ENCODE data around the gene SLC35G4.

SLC35G4 gene

GRCh38 chr18:11657554-11657953 is 48.2 kb downstream of the SLC35G4 start:
- Mint-ChIP-seq H3K27me3 (ENCODE audit: low read depth) (peaks cover 40% of the 10 kb centered on the region), H3K4me1 (no peaks in the 10 kb centered on the region), H3K4me3 (no peak overlapping the region), H3K27ac (no peak overlapping the region), H3K36me3 (ENCODE audit: low read depth) (no peaks in the 10 kb centered on the region), H3K9me3 (no peaks in the 10 kb centered on the region)
- no peak for TF ChIP-seq CTCF (IDR thresholded peaks at IDR 0.05; ENCODE audit: unreplicated experiment in 3 of 3)

- Mint-ChIP-seq H3K9me3 (no peaks in the 10 kb centered on the region), H3K36me3 (ENCODE audit: low read depth) (no peaks in the 10 kb centered on the region), H3K4me3 (no peak overlapping the region), H3K27me3 (ENCODE audit: low read depth) (peaks cover 40% of the 10 kb centered on the region), H3K27ac (no peak overlapping the region), H3K4me1 (no peaks in the 10 kb centered on the region)
- no peak for TF ChIP-seq CTCF (IDR thresholded peaks at IDR 0.05; ENCODE audit: unreplicated experiment in 3 of 3)
These were observed 48.6 kb downstream of the SLC35G4 start for GRCh38 chr18:11658019-11658418.

- H3K27ac Mint-ChIP-seq, result no peak overlapping the region
These were observed 49.6 kb downstream of the SLC35G4 start for GRCh38 chr18:11658989-11659388.

More at GRCh38 chr18:11658989-11659388, 49.6 kb downstream of the SLC35G4 start:
- Mint-ChIP-seq H3K36me3 (ENCODE audit: low read depth) (no peaks in the 10 kb centered on the region), H3K4me1 (no peaks in the 10 kb centered on the region), H3K4me3 (no peak overlapping the region), H3K9me3 (no peaks in the 10 kb centered on the region), H3K27me3 (ENCODE audit: low read depth) (peaks cover 40% of the 10 kb centered on the region)
- TF ChIP-seq CTCF (IDR thresholded peaks at IDR 0.05; ENCODE audit: unreplicated experiment in 3 of 3), result no peak

All from nephron (organoid).